NCI-H1105 treated with DMSO at 0.1 percent for 48 hours (cell line): ENCODE measurements around the gene WLS.

Experiments used
- DNase-seq: peaks from one replicate; lab custom pipeline; 2025; lab: John Stamatoyannopoulos, UW

The WLS gene

GRCh38 chr1:68131261-68131660 lies 101.1 kb downstream of the WLS start:
- no peak for DNase-seq

- DNase-seq: no peak
Measured at GRCh38 chr1:68129536-68130250, 102.6 kb downstream of the WLS start.

GRCh38 chr1:68128820-68129219 lies 103.5 kb downstream of the WLS start:
- DNase-seq: no peak

- DNase-seq: no peak
Measured at GRCh38 chr1:68128157-68128556, 104.2 kb downstream of the WLS start.

GRCh38 chr1:68121536-68121935 lies 110.8 kb downstream of the WLS start:
- no peak for DNase-seq

- peak; percentile 67 for DNase-seq
Measured at GRCh38 chr1:68120136-68120791, 112.1 kb downstream of the WLS start.

- DNase-seq: no peak
Measured at GRCh38 chr1:68119445-68119844, 112.9 kb downstream of the WLS start.

- no peak for DNase-seq
Measured at GRCh38 chr1:68117416-68117815, 114.9 kb downstream of the WLS start.

GRCh38 chr1:68116643-68117235 lies 115.6 kb downstream of the WLS start:
- peak; percentile 66 for DNase-seq

- no peak for DNase-seq
Measured at GRCh38 chr1:68115308-68115707, 117.0 kb downstream of the WLS start.

- no peak for DNase-seq
Measured at GRCh38 chr1:68113966-68114365, 118.4 kb downstream of the WLS start.

- peak; percentile 6 for DNase-seq
Measured at GRCh38 chr1:68112835-68113243, 119.5 kb downstream of the WLS start.

- peak; percentile 42 for DNase-seq
Measured at GRCh38 chr1:68111519-68112436, 120.5 kb downstream of the WLS start.

- DNase-seq: no peak
Measured at GRCh38 chr1:68107771-68108170, 124.6 kb downstream of the WLS start.

- no peak for DNase-seq
Measured at GRCh38 chr1:68103884-68104554, 128.3 kb downstream of the WLS start.

- DNase-seq: peak; percentile 40
Measured at GRCh38 chr1:68103011-68103545, 129.2 kb downstream of the WLS start.

GRCh38 chr1:68101829-68102228 lies 130.5 kb downstream of the WLS start:
- no peak for DNase-seq

GRCh38 chr1:68100571-68100970 lies 131.8 kb downstream of the WLS start:
- no peak for DNase-seq

- DNase-seq: no peak
Measured at GRCh38 chr1:68093737-68094136, 138.6 kb downstream of the WLS start.

GRCh38 chr1:68087184-68087583 lies 145.1 kb downstream of the WLS start:
- DNase-seq: no peak

- DNase-seq: no peak
Measured at GRCh38 chr1:68085752-68086151, 146.6 kb downstream of the WLS start.
